Motor neuron (in vitro differentiated cells): ENCODE measurements around the gene ABLIM1. TPM values are rescaled to one million over a fixed set of nuclear protein-coding genes. Genes with fewer than 3 reads are reported as not detected.

Experiments used
- ATAC-seq, 8 experiments: fragments of 200-7000 bp; cut with Tn5 transposase; replicated peaks in 6 of 8; 2 replicates each; pipeline ENCODE4 v1.8.0; 2021; ENCODE audit warnings: mild to moderate bottlenecking in 8 of 8, moderate library complexity in 8 of 8
- H3K27ac ChIP-seq, 2 donors: fragments of 250-450 bp; sonication (Bioruptor Pico); 2 replicates each; pipeline ENCODE4 v1.9.0; 2021; ENCODE audit warnings: antibody characterized with exemption in 2 of 2, mild to moderate bottlenecking in 2 of 2, moderate library complexity in 1 of 2
- H3K4me1 ChIP-seq, 2 donors: fragments of 250-450 bp; sonication (Bioruptor Pico); replicated peaks in 1 of 2; 2 replicates each; pipeline ENCODE4 v1.6.1; 2021; ENCODE audit warnings: antibody characterized with exemption in 2 of 2, mild to moderate bottlenecking in 2 of 2, moderate library complexity in 1 of 2
- H3K4me3 ChIP-seq, 5 donors: fragments of 250-450 bp; sonication (Bioruptor Pico); 2 replicates each; pipeline ENCODE4 v1.9.0; 2021; ENCODE audit warnings: antibody characterized with exemption in 5 of 5, mild to moderate bottlenecking in 5 of 5, moderate library complexity in 4 of 5
- WGBS, 10 experiments: fragments of 450-650 bp; shearing (Covaris generic); methylation state at CpG; one replicate each; pipeline ENCODE4 v1.0.0; 2022; 5-methylcytosine and 5-hydroxymethylcytosine counted together
- in situ Hi-C, 9 experiments: fragments of 400-800 bp; cut with MboI; loops; one replicate each; pipeline ENCODE4 v1.15.0; 2021; ENCODE audit warnings: low sequenced_read_pairs in 9 of 9, low pct_unique_long_range_greater_than_20kb in 2 of 9; ENCODE audit not compliant: unreplicated experiment in 9 of 9
- total RNA-seq, 8 experiments: library from RNA; unstranded; fragments of 300-600 nt; gene quantifications; 2 replicates each; pipeline versions ENCODE4 v1.2.3 to v1.2.4, GENCODE V29; 2022

The ABLIM1 gene
- total RNA-seq, 8 experiments from 2014 or later, result 14.2 to 129 (median 32.4) TPM

DNA sequence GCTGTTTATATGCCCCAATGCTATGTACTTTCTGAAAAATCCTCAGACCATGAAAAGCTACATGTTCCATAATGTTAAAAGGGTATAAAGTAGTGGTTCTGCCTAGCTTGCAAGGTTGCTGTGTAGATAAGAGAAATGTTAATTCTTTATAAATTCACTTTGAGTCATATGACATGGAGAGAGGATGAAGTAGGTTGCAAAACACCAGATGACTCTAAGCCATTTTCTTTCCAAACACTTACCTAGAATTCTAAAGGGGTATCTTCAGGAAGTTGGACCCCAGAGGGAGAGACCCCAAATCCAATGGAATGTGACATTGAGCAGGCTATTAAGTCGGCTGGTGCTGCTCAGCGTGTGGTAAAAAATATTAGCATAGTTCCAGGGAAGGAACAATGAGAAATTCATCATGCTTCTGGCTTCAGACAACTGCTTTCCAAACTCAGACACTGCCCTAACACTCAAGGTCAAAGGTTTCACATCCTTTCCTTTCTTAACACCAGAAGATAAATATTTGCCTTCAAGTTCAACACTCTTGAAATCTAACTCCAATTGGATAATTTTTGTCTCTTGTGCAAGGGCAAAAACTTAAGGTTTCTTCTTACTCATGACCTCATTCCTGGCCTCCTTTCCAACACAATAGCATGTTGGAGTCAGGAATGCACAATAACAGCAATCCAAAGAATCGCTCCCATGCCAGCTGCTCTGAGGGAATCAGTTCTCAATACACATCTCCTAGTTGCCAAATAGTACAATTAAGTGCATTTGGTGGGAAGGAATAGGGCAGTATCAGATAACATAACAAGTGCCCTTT is 153.1 kb downstream of the ABLIM1 start:
- H3K27ac ChIP-seq, result peak overlapping the region in 1 of 2 donors; percentile 39
- peak in 7 of 8 experiments; percentile 42 to 87 (median 69) for ATAC-seq

DNA sequence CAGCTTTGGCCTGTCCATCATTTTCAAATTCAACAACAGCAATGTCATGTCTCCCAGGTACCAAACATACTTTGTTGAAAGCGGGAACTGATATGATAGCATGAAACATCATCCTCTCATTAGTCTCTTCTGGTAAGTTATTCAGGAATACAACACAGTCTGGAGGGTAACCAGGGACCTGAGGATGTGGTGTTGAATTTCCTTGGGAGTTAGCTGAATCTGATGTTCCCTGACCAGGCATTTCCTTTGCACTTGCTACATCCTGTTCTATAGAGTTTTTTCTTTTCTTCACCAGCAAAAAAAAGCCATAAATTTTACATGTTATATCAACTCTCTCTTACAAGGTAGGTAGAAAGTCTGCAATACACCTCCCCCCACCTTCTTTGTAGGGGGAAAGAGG is 156.0 kb downstream of the ABLIM1 start:
- WGBS, 10 experiments, result 63 to 100% (median 100%) methylated on average over 1 of the region's 1 CpG; no CpG with 5 or more reads in 1 of the 10 experiments
- Histone ChIP-seq H3K4me1 (peaks cover 13 to 19% of the 10 kb centered on the region in 2 donors), H3K4me3 (no peak overlapping the region), H3K27ac (no peak overlapping the region)
- in situ Hi-C loops, result no loop called here
- ATAC-seq, result no peak

More for the DNA sequence above, 153.1 kb downstream of the ABLIM1 start:
- 0 to 30% (median 15%) methylated on average over 1 to 3 of the region's 3 CpGs; no CpG with 5 or more reads in 3 of the 10 experiments for WGBS, 10 experiments
- no peak overlapping the region for H3K4me3 ChIP-seq
- peaks cover 13 to 28% of the 10 kb centered on the region in 2 donors for H3K4me1 ChIP-seq
- in situ Hi-C loops, result no loop called here

DNA sequence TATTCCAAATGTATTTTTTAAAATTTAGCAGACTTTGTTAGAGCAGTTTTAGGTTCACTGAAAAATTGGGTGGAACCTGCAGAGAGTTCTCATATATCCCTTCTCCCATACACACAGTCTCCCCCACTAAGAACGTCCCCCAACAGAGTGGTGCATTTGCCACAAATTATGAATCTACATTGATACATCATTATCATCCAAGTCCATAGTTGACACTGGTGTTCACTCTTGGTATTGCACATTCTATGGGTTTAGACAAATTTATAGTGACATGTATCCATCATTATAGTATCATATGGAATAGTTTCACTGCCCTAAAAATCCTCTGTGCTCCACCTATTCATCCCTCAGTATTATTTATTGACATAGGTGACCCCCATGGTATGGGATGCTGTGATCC is 156.4 kb downstream of the ABLIM1 start:
- ATAC-seq, result no peak
- Histone ChIP-seq H3K27ac (no peak overlapping the region), H3K4me3 (no peak overlapping the region), H3K4me1 (peaks cover 13 to 15% of the 10 kb centered on the region in 2 donors)
- 40 to 100% (median 100%) methylated on average over 1 of the region's 1 CpG; no CpG with 5 or more reads in 5 of the 10 experiments for WGBS, 10 experiments
- in situ Hi-C loops, result no loop called here

DNA sequence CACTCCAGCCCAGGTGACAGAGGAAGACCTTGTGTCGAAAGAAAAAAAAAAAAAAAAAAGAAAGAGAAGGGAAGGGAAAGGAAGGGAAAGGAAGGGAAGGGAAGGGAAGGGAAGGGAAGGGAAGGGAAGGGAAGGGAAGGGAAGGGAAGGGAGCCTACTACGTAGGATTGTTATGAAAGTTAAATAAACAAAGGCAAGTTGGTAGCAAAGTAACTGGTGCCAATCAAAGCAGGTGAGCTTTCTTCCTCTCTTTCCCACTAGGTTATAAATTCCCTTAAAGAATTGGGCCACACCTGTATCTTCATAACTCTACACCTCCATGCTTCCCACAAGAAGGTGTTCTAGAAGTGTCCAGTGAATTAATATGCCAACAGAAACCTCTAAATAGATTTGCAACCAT is 157.4 kb downstream of the ABLIM1 start:
- H3K4me1 ChIP-seq, result peaks cover 10 to 11% of the 10 kb centered on the region in 2 donors
- in situ Hi-C loops, result no loop called here
- no peak overlapping the region for H3K4me3 ChIP-seq
- 100% methylated on average over 1 of the region's 2 CpGs; no CpG with 5 or more reads in 9 of the 10 experiments for WGBS, 10 experiments
- H3K27ac ChIP-seq, result no peak overlapping the region
- ATAC-seq, result no peak

DNA sequence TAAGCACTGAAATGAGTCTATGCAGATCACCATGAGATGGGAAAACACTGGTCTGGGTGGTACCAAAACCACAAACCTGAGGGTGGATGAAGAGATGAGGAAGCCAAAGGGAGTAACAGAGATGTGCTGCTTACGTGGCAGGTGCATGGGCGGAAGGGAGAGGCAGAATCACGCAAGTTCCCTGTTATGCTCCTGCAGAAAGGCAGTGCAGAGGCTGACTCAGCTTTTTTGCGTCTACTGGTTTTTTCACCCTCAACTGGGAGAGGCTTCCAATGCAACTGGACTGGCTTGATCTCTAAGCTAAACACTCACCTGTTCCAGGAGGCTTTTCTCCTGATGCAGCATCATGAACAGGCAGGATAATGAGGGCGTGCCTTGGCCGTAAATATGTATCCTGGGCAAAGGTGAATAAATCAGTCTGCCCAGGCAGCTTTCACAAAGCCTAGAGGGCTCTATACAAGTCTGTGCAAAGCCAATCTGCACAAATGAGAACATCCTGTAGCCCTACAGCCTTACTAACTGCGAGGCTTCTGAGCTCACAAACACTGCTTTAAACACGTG is 158.4 kb downstream of the ABLIM1 start:
- ATAC-seq, result peak in 3 of 8 experiments; percentile 27 to 91 (median 45)
- in situ Hi-C loops, result no loop called here
- H3K4me1 ChIP-seq, result peaks cover under 1 to 2% of the 10 kb centered on the region in 2 donors
- H3K4me3 ChIP-seq, result no peak overlapping the region
- WGBS, 10 experiments, result 20 to 100% (median 90%) methylated on average over 1 to 7 of the region's 8 CpGs; no CpG with 5 or more reads in 3 of the 10 experiments
- H3K27ac ChIP-seq, result no peak overlapping the region

DNA sequence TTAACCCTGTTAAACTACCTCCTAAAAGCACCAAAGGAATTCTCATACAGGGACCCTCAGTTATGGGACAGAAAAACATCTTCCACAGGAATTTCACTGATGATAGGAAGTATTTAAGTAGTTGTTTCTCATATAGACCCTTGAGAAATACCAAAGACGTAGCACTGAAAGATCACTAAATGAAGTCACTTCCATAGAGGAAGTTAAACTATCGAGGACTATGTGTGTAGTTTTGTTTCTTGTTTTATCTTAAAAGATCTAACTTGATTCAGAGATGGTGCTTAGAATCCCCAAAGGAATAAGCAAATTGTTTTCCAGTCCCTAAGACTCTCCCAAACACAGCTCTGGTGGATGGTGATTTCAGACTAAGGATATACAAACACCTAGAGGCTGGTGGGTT is 159.0 kb downstream of the ABLIM1 start:
- H3K4me1 ChIP-seq, result no peaks in the 10 kb centered on the region
- ATAC-seq, result no peak
- in situ Hi-C loops, result no loop called here
- no peak overlapping the region for H3K4me3 ChIP-seq
- H3K27ac ChIP-seq, result no peak overlapping the region
- WGBS, 10 experiments, result 0 to 100% (median 90%) methylated on average over 1 to 2 of the region's 2 CpGs; no CpG with 5 or more reads in 3 of the 10 experiments

DNA sequence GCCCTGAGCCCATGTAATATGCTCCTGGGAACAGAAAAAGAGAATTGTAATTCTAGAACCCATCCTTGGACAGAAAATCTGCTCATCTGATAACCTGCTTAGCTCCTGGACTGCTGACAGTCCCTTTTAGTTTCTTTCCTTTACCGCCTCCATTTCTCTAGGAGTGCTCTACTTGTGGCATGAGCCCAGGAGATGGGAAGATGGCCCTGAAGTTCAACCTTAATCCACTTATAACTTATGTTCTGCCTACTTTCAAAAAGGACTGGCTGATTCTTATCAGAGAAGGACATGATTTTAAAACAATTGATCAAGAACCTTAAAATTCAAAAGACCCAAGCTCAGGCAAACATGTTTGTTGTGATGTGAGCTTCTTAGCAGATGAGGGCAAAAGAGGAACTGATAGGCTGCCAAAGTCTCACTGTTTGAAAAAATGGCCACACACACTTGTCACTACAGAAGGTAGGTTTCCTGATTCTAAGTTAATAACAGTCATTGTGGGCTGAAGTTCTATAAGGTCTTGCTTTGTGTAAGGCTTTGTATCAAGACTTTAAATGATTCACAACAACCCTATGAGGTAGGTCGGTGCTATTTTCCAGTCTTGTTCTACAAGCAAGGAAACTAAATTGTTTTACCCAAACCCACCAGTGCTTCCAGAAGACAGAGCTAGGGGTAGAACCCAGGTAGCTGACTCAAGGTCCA is 159.5 kb downstream of the ABLIM1 start:
- no peak overlapping the region for H3K4me3 ChIP-seq
- no peak for ATAC-seq
- 83 to 100% (median 100%) methylated on average over 1 to 2 of the region's 2 CpGs; no CpG with 5 or more reads in 2 of the 10 experiments for WGBS, 10 experiments
- in situ Hi-C loops, result no loop called here
- no peak overlapping the region for H3K27ac ChIP-seq
- no peaks in the 10 kb centered on the region for H3K4me1 ChIP-seq

DNA sequence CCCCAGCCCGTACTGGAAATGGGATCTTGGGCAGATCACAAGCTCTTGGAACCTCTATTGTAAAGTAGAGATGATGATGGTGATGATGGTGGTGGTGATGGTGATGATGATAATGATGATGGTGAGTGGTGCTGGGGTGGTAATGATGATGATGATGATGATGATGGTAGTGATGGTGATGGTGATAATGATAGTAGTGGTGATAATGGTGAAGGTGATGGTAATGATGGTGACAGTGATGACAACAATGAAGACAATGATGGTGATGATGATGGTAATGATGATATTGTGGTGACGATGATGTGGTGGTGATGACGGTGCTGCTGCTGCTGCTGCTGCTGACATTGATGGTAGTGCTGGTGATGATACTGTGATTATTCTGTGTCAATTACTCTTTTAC is 162.8 kb downstream of the ABLIM1 start:
- WGBS, 10 experiments, result 70 to 100% (median 94%) methylated on average over 2 to 3 of the region's 3 CpGs; no CpG with 5 or more reads in 2 of the 10 experiments
- ATAC-seq, result no peak
- in situ Hi-C loops, result no loop called here
- H3K4me1 ChIP-seq, result peaks cover 0 to 6% of the 10 kb centered on the region in 2 donors
- H3K27ac ChIP-seq, result no peak overlapping the region
- no peak overlapping the region for H3K4me3 ChIP-seq

DNA sequence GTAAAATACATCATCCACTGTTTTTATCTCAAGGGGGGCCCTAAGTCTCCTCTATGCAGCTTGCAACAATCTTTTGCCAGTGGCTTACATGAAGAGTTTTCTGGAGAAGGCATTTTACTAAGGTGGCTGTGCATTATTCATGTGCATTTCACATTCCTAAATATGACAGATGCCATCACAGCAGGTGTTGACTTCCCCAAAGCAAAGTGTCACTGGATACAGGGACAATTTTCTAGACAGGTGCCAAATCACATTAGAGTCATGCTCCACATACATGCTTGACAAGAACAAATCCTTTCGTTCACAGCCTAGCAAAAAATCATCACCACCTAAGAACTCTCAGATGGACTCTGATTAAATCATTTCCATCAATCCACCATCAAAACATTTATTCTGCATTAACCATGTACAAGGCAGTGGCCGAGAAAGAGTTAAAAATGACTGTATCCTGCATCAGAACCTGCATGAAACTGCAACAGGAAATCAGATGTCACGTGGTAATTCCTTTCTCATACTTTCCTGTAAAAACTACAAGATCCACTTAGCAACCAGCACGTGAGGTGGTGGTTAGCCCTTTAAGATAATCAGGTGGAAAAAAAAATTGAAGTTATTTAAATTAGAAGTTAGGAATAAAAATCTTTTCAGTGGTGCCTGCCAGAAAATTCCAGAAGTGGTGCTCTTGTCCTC is 165.6 kb downstream of the ABLIM1 start:
- in situ Hi-C loops, result no loop called here
- 25 to 93% (median 74%) methylated on average over 1 to 4 of the region's 4 CpGs; no CpG with 5 or more reads in 1 of the 10 experiments for WGBS, 10 experiments
- no peak for ATAC-seq

DNA sequence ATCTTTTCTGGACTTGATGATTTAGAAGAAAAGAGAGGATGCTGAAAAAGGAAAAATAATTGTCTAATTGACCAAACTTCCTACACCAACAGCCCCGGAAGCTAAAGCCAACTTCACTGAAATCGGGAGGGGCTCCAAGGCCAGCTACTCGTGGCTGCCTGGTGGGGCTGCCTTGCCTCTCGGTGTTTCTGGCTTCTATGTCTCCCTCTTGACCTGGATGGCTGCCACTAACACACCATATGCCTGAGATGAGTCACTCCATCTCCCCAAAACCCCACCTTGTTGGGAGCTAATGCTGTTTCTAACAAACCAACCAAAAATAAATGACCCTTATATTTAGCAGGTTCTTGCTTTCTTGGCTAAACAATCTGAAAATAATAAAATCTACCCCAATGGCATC is 166.1 kb downstream of the ABLIM1 start:
- ATAC-seq, result peak in 2 of 8 experiments; percentile 31 to 77
- in situ Hi-C loops, result no loop called here
- Histone ChIP-seq H3K4me1 (peaks cover 8 to 19% of the 10 kb centered on the region in 2 donors), H3K4me3 (no peak overlapping the region), H3K27ac (no peak overlapping the region)
- 8 to 87% (median 67%) methylated on average over 1 to 4 of the region's 4 CpGs; no CpG with 5 or more reads in 3 of the 10 experiments for WGBS, 10 experiments

More for the DNA sequence above, 165.6 kb downstream of the ABLIM1 start:
- no peak overlapping the region for H3K27ac ChIP-seq
- no peak overlapping the region for H3K4me3 ChIP-seq
- H3K4me1 ChIP-seq, result peaks cover 7 to 19% of the 10 kb centered on the region in 2 donors

DNA sequence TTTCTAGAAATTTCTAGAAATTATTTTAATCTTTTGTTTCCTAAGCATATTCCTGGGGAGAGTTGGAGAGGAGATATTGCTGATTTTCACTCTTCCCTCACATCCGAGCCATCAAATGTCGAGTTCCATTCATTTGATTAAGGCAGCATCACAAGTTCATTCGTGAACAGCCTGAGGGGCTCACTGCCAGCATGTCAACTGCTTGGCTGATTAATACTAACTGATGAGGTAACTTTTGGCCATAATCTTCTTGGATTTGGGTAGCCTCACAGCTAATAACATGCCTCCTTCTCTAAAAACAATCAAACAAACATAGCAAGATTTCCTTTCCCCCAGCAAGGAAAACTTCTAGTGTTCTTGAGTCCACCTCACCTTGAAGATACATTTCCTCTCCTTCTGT is 166.7 kb downstream of the ABLIM1 start:
- in situ Hi-C loops, result no loop called here
- H3K4me3 ChIP-seq, result no peak overlapping the region
- no peak for ATAC-seq
- no peak overlapping the region for H3K27ac ChIP-seq
- 41 to 100% (median 90%) methylated on average over 2 to 3 of the region's 3 CpGs; no CpG with 5 or more reads in 1 of the 10 experiments for WGBS, 10 experiments
- H3K4me1 ChIP-seq, result peaks cover 10 to 19% of the 10 kb centered on the region in 2 donors

DNA sequence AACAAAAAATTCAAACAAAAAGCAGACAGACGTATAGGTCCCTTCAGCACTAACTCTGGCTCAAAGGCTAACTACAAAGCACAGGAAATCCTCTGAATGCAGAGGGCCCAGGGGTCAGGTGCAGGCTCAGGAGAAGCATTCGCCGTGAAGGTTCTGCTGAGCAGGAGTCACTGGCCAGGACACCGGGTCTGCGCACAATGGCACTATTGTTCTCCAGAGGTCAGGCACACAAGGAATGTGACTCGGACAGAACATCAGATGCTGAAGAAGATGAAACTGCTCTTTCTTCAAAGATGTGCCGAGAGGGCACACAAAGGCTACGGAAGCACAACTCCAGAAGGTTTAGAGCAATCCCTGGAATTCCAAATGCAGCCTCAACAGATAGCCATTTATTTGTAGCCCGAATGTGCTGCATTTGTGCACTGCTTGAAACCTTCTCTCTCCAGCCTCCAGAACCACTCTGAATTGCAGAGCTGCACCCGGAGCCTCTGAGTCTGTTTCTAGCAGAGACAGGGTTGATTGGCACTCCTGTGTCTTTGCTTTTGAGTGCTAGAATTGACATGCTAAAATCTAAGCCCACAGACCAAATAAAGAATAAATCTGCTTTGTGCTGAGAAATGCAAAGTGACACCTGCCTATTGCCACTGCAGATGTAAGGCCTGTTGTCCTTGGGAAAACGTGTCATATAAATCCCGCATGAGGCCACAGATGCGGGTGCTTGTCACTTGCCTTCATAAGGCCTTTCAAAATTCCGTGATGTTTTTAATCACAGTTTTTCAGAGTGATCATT is 168.4 kb downstream of the ABLIM1 start:
- Histone ChIP-seq H3K4me1 (peaks cover 10 to 19% of the 10 kb centered on the region in 2 donors), H3K4me3 (no peak overlapping the region), H3K27ac (no peak overlapping the region)
- peak in 5 of 8 experiments; percentile 42 to 62 (median 54) for ATAC-seq
- in situ Hi-C loops, result no loop called here
- 0 to 89% (median 41%) methylated on average over 1 to 13 of the region's 14 CpGs for WGBS, 10 experiments
